Ovary (tissue), 9 donors: Measurements from ENCODE around the gene LTB. TPM values are rescaled to one million over a fixed set of nuclear protein-coding genes. Genes with fewer than 3 reads are reported as not detected.

ENCODE experiments used
- DNase-seq, 5 donors: peaks; one replicate each; pipeline ENCODE4 v3.0.0-alpha.2; 2019 to 2020
- H3K27ac ChIP-seq, 2 donors: fragments of 200-600 bp; one replicate each; pipeline versions ENCODE4 v1.5.1 to v1.8.0; 2019 to 2022
- H3K27me3 ChIP-seq: fragments of 200-600 bp; one replicate; pipeline ENCODE4 v1.8.0; 2022
- H3K36me3 ChIP-seq: fragments of 200-600 bp; sonication (generic); one replicate; pipeline ENCODE4 v1.5.1; 2019
- H3K4me1 ChIP-seq: one replicate; pipeline ENCODE4 v1.8.1; 2013; ENCODE audit warnings: mild to moderate bottlenecking, moderate library complexity; ENCODE audit not compliant: insufficient read depth
- H3K4me3 ChIP-seq: fragments of 200-600 bp; sonication (generic); one replicate; pipeline ENCODE4 v1.5.1; 2017
- H3K9me3 ChIP-seq, 2 donors: fragments of 200-600 bp in 1 of 2; sonication (generic) in 1 of 2; one replicate each; pipeline versions ENCODE4 v1.5.1 to v1.8.1; 2013 to 2019; ENCODE audit warnings: mild to moderate bottlenecking in 1 of 2, moderate library complexity in 1 of 2
- EP300 ChIP-seq: sonication (generic); formaldehyde crosslinking; IDR thresholded peaks from one replicate; pipeline ENCODE4 v1.6.1; 2017; ENCODE audit warnings: antibody characterized with exemption
- POLR2A ChIP-seq: fragments of 450-650 bp; IDR thresholded peaks from one replicate; pipeline ENCODE4 v1.6.1; 2017; ENCODE audit warnings: antibody characterized with exemption, mild to moderate bottlenecking, moderate library complexity
- WGBS, 3 donors: extraction: QIAGEN DNeasy Blood & Tissue Kit in 1 of 3; methylation state at CpG; one replicate each; pipeline versions ENCODE4 v1.1.5 to v1.1.7; 2013 to 2017; 5-methylcytosine and 5-hydroxymethylcytosine counted together
- intact Hi-C, 4 donors: fragments of 100-400 bp; cut with DNase I; formaldehyde crosslinking; loops; one replicate each; pipeline versions ENCODE4 v1.11.0 to v1.15.1; 2022 to 2023
- polyA plus RNA-seq, 2 donors: library from polyadenylated mRNA; stranded (reverse); fragments of 200-250 nt in 1 of 2; fragments of 350-450 nt in 1 of 2; fragmentation: Illumina TruSeq in 1 of 2; extraction: RNeasy Lipid Tissue Mini Kit (QIAGEN cat#74804) in 1 of 2; gene quantifications; one replicate each; pipeline ENCODE4 v1.2.3, GENCODE V29; 2013 to 2014
- total RNA-seq, 7 donors: library from RNA; depleted of rRNA in 2 of 7; stranded (reverse); fragments of >200 nt in 2 of 7; fragmentation: NEBNext Ultra II Directional in 3 of 7; extraction: Animal tissue kit (Norgen Biotek cat#: 25700) in 3 of 7; gene quantifications; one replicate each; pipeline versions ENCODE4 v1.1.0 to v1.2.4, GENCODE V29; 2016 to 2023
- TF ChIP-seq, protein P1 (sequence below), 3 donors: fragments of 450-650 bp in 2 of 3; fragments of 200-600 bp in 1 of 3; IDR thresholded peaks; one replicate each; pipeline versions ENCODE4 v1.5.1 to v1.8.0; 2016 to 2022; ENCODE audit warnings: antibody characterized with exemption in 3 of 3, mild to moderate bottlenecking in 1 of 3
- donor health status: DM: no; HTN: no; CAD: no; lungs with moderate emphysema.
- donor health status: DM: no; HTN: no; CAD: no.
- donor health status: Bipolar disorder and iron deficiency.
- donor health status: DM: yes; HTN: yes; CAD: no.
- donor health status: DM: no; HTN: no; CAD: no.
- donor health status: DM: yes; HTN: yes; CAD: no.

The LTB gene
- total and polyA plus RNA-seq, 9 donors: 0.42 to 1.8 (median 0.60) TPM; not detected in 3

DNA sequence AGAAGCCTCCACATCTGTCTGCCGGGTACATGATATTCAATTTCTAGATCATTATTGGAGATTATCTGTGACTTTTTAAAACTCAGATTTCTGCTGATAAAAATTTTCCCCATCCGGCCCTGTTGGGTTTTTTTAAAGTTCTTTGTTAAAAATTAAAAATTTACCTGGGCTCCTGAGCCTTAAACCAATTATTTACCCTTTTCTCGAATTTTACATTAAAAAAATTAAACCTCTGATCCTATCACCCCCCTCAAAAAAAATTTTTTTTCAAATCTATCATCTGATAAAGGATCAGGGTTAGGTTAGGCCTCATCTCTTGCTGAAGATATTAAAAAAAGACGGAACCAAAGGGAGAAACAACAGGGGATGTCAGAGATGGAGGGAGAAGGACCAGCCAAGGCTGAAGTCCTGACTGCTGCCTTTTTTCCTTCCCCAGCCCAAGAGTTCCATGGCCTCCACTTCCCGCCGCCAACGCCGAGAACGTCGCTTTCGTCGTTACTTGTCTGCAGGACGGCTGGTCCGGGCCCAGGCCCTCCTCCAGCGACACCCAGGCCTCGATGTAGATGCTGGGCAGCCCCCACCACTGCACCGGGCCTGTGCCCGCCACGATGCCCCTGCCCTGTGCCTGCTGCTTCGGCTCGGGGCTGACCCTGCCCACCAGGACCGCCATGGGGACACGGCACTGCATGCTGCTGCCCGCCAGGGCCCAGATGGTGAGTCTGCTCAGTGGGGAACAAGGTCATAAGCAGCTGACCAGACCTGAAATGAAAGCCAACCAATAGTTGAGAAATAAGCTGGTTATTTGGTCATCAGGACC, 34.3 kb downstream of the LTB start:
- peaks cover 6% of the 10 kb centered on the region for H3K4me1 ChIP-seq
- H3K36me3 ChIP-seq: no peaks in the 10 kb centered on the region
- TF ChIP-seq, protein P1, sequence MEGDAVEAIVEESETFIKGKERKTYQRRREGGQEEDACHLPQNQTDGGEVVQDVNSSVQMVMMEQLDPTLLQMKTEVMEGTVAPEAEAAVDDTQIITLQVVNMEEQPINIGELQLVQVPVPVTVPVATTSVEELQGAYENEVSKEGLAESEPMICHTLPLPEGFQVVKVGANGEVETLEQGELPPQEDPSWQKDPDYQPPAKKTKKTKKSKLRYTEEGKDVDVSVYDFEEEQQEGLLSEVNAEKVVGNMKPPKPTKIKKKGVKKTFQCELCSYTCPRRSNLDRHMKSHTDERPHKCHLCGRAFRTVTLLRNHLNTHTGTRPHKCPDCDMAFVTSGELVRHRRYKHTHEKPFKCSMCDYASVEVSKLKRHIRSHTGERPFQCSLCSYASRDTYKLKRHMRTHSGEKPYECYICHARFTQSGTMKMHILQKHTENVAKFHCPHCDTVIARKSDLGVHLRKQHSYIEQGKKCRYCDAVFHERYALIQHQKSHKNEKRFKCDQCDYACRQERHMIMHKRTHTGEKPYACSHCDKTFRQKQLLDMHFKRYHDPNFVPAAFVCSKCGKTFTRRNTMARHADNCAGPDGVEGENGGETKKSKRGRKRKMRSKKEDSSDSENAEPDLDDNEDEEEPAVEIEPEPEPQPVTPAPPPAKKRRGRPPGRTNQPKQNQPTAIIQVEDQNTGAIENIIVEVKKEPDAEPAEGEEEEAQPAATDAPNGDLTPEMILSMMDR (IDR thresholded peaks at IDR 0.05): no peak
- TF ChIP-seq POLR2A: no peak
- no peak for TF ChIP-seq EP300
- H3K27me3 ChIP-seq: no peaks in the 10 kb centered on the region
- no peaks in the 10 kb centered on the region for H3K9me3 ChIP-seq
- H3K27ac ChIP-seq: peak overlapping the region; percentile 18 to 69
- peak; percentile 25 to 66 (median 60) for DNase-seq
- WGBS, 3 donors: 60 to 75% (median 61%) methylated on average over 24 of the region's 24 CpGs
- peak overlapping the region; percentile 42 for H3K4me3 ChIP-seq
- intact Hi-C loops: loop anchor here in 3 of 4 donors (5.0 to 10.0 kb wide), 5 partner anchors 34 to 287 kb away; partner anchors contain the start of genes AIF1 (in 1 of the 3) and LTB (in 1 of the 3)

DNA sequence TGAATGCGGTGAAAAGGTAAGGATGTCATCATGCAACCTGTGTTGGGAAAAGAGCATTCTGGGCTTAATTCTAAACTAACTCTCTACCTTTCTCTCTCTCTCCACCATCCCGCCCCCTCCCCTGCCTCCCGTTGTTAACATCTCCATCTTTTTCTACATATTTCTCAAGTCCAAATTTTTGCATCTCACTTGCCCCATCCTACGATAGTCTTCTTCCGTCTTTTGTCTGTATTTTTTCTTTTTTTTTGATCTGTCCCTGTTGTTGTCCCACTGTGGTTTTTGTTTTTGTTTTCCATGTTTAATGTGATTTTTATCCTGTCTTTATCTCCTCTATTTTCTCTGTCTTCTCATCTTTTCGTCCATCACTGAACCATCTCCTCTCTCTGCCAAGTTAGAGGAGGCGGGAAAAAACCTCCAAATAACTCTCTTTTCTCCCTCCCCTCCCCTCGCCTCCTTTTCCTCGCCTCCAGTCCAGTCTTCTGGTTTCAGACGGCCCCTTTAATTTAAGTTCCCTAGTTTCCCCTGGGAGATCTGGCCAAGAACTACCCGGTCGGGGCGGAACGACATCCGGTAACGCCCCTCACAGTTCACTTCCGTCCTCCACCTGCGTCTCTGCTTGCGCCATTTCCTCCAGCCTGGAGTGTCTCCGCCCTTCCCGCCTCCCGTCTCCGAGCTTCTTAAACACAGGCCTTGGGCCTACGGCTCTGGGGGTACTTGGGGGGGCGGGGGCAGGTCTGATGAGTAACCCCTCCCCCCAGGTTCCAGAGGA, 35.1 kb downstream of the LTB start, which contains the start of gene NFKBIL1:
Gene NFKBIL1 (plus strand): TSS at position 651 of the 769 bp plus-strand sequence. CDS start 87 bp downstream, at position 738.
- WGBS, 3 donors: 1% methylated on average over 25 of the region's 25 CpGs
- DNase-seq: peak; percentile 94 to 97 (median 94)
- Histone ChIP-seq H3K27me3 (no peaks in the 10 kb centered on the region), H3K4me1 (peaks cover 6% of the 10 kb centered on the region), H3K4me3 (peak within 1 kb of the TSS; percentile 42), H3K9me3 (no peaks in the 10 kb centered on the region), H3K27ac (peak within 1 kb of the TSS; percentile 18 to 69), H3K36me3 (no peaks in the 10 kb centered on the region)
- TF ChIP-seq EP300 (no peak), POLR2A (peak; percentile 63)
- TF ChIP-seq, protein P1 (IDR thresholded peaks at IDR 0.05): no peak
- intact Hi-C loops: loop anchor here (1.0 to 10.0 kb wide), 6 partner anchors 35 to 288 kb away; partner anchors contain the start of genes AIF1 (in 1 of the 4) and LTB (in 1 of the 4)

DNA sequence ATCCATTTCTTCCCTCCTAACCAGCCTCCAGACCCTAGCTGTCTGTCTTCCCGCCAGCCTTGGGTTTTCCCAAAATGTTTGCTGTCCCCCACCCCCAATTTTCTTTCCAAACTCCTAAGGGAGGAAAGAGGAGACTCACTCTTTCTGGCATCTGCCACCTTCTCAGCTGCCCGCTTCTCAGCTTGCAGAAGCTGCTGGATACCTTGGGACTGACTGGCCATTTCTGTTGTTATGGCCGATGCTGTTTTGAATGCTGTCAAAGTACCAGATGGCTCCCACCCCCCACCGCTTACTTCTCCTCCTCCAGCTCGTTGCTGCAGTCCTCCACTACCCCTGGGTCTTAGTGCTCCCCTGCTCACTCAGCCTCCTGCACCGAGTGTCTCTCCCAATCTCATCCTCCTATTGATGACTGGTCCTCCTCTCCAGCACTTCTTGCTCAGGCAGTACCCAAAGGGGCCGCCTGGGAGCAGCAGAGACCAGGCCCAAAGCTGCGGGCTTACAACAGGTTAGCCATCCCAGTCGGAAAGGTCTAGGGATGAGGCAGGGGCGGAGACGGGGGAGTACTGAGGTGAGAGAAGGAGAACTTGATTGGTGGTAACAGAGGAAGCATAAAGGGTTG, 35.8 kb downstream of the LTB start, which contains the start of gene ATP6V1G2:
Gene ATP6V1G2 (minus strand): TSS at position 270 of the 619 bp plus-strand sequence. CDS start 49 bp downstream, at position 221.
- H3K4me1 ChIP-seq: peaks cover 6% of the 10 kb centered on the region
- H3K4me3 ChIP-seq: peak within 1 kb of the TSS; percentile 42
- H3K9me3 ChIP-seq: no peaks in the 10 kb centered on the region
- H3K27me3 ChIP-seq: no peaks in the 10 kb centered on the region
- no peaks in the 10 kb centered on the region for H3K36me3 ChIP-seq
- DNase-seq: peak; percentile 80 to 91 (median 90)
- peak within 1 kb of the TSS; percentile 10 to 69 for H3K27ac ChIP-seq
- TF ChIP-seq, protein P1 (IDR thresholded peaks at IDR 0.05): peak; percentile 89 to 95 (median 94)
- TF ChIP-seq EP300 (no peak), POLR2A (peak; percentile 19)
- 2 to 5% (median 3%) methylated on average over 11 of the region's 11 CpGs for WGBS, 3 donors
- intact Hi-C loops: loop anchor here (1.0 to 10.0 kb wide), 6 partner anchors 36 to 288 kb away; partner anchors contain the start of genes AIF1 (in 1 of the 4) and LTB (in 1 of the 4)
